Endothelial cell of umbilical vein (primary cell): ENCODE measurements around the gene LAMB3. TPM values are rescaled to one million over a fixed set of nuclear protein-coding genes. Genes with fewer than 3 reads are reported as not detected.

Source experiments
- BruUV-seq: library from RNA; stranded (reverse); fragments of 400-500 nt; replicated peaks from 2 replicates; lab custom pipeline; 2021; lab: Mats Ljungman, UMichigan
- CTCF ChIA-PET: fragments of 300-600, 350-600 bp; sonication (Branson Sonifier 250); formaldehyde crosslinking; loops from one replicate; lab custom pipeline; 2021; ENCODE audit warnings: antibody characterized with exemption, inconsistent platforms; lab: Charles Lee
- POLR2A ChIA-PET: fragments of 300-600, 350-600 bp; sonication (Branson Sonifier 250); formaldehyde crosslinking; loops from one replicate; lab custom pipeline; 2021; ENCODE audit warnings: antibody characterized with exemption, inconsistent platforms; lab: Charles Lee
- DNase-seq: peaks from one replicate; pipeline ENCODE4 v3.0.0-alpha.2; 2011; ENCODE audit warnings: low read depth, low spot score
- FAIRE-seq: peaks from 2 replicates; lab custom pipeline; 2011; peaks lifted over from hg19 to GRCh38; lab: Jason Lieb, UNC
- H2AFZ ChIP-seq: 2 replicates; pipeline ENCODE4 v1.6.0; 2012; ENCODE audit warnings: low read depth, low read length, control low read depth, inconsistent platforms
- H3K27ac ChIP-seq: 2 replicates; pipeline ENCODE4 v1.5.1; 2011; ENCODE audit warnings: low read depth, mild to moderate bottlenecking, control low read depth, low read length, moderate library complexity; ENCODE audit not compliant: insufficient read depth
- H3K27me3 ChIP-seq, 2 experiments: 2 replicates each; pipeline versions ENCODE4 v1.6.0 to v1.6.1; 2011; ENCODE audit warnings: low read length in 2 of 2, mixed read lengths in 1 of 2; ENCODE audit not compliant: control insufficient read depth in 2 of 2, insufficient read depth in 2 of 2
- H3K36me3 ChIP-seq, 2 experiments: 2 replicates in 1 of 2; 3 replicates in 1 of 2; pipeline ENCODE4 v1.5.1; 2011; ENCODE audit warnings: low read length in 2 of 2, mild to moderate bottlenecking in 1 of 2, moderate library complexity in 1 of 2; ENCODE audit not compliant: control insufficient read depth in 2 of 2, insufficient read depth in 2 of 2; ENCODE audit errors: extremely low read depth in 1 of 2
- H3K4me1 ChIP-seq: 3 replicates; pipeline ENCODE4 v1.5.1; 2011; ENCODE audit warnings: mild to moderate bottlenecking, low read length; ENCODE audit not compliant: control insufficient read depth, insufficient read depth; ENCODE audit errors: extremely low read depth
- H3K4me2 ChIP-seq: 2 replicates; pipeline ENCODE4 v1.6.1; 2011; ENCODE audit warnings: low read length, control low read depth, mixed read lengths; ENCODE audit not compliant: insufficient read depth
- H3K4me3 ChIP-seq, 3 experiments: fragments of 200-600 bp in 1 of 3; sonication (generic), shearing (Covaris generic) in 1 of 3; replicated peaks in 1 of 3; 2 replicates each; pipeline ENCODE4 v1.5.1; 2011 to 2016; ENCODE audit warnings: control low read depth in 3 of 3, low read length in 3 of 3, mild to moderate bottlenecking in 2 of 3, inconsistent platforms in 1 of 3, low read depth in 1 of 3, moderate library complexity in 1 of 3; ENCODE audit not compliant: insufficient read depth in 1 of 3
- H3K79me2 ChIP-seq: 2 replicates; pipeline ENCODE4 v1.6.0; 2012; ENCODE audit warnings: low read length, inconsistent platforms; ENCODE audit not compliant: control insufficient read depth, insufficient read depth
- H3K9ac ChIP-seq: replicated peaks from 2 replicates; pipeline ENCODE3; 2011; ENCODE audit warnings: low read length, control low read depth; ENCODE audit not compliant: insufficient read depth; ENCODE audit errors: extremely low read depth
- H3K9me1 ChIP-seq: replicated peaks from 3 replicates; pipeline ENCODE4 v1.6.0; 2011; ENCODE audit warnings: mild to moderate bottlenecking, low read length; ENCODE audit not compliant: control insufficient read depth, insufficient read depth; ENCODE audit errors: extremely low read depth
- H3K9me3 ChIP-seq: replicated peaks from 2 replicates; pipeline ENCODE4 v1.5.1; 2012; ENCODE audit warnings: low read length, inconsistent platforms; ENCODE audit not compliant: control insufficient read depth, insufficient read depth
- H4K20me1 ChIP-seq: replicated peaks from 2 replicates; pipeline ENCODE3; 2011; ENCODE audit warnings: mild to moderate bottlenecking, low read length; ENCODE audit not compliant: control insufficient read depth, insufficient read depth; ENCODE audit errors: extremely low read depth
- EZH2 ChIP-seq: IDR thresholded peaks from 2 replicates; pipeline ENCODE4 v1.6.1; 2012; ENCODE audit warnings: borderline replicate concordance, low read depth, mild to moderate bottlenecking, moderate library complexity, low read length, inconsistent platforms; ENCODE audit not compliant: severe bottlenecking
- FOS ChIP-seq: IDR thresholded peaks from 2 replicates; pipeline ENCODE4 v1.6.1; 2011; ENCODE audit warnings: mild to moderate bottlenecking, low read length, moderate library complexity, borderline replicate concordance; ENCODE audit not compliant: insufficient read depth
- GATA2 ChIP-seq: IDR thresholded peaks from 2 replicates; pipeline ENCODE4 v1.7.0; 2011; ENCODE audit warnings: low read depth, mild to moderate bottlenecking, moderate library complexity, mixed read lengths, low read length; ENCODE audit not compliant: insufficient read length, insufficient read depth
- JUN ChIP-seq: IDR thresholded peaks from 2 replicates; pipeline ENCODE4 v1.6.1; 2011; ENCODE audit warnings: borderline replicate concordance, low read depth; ENCODE audit not compliant: insufficient read length, insufficient read depth
- MYC ChIP-seq: IDR thresholded peaks from one replicate; pipeline ENCODE4 v1.6.1; 2011; ENCODE audit warnings: mild to moderate bottlenecking, low read depth, low read length
- POLR2A ChIP-seq: IDR thresholded peaks from 2 replicates; pipeline ENCODE4 v1.6.1; 2012; ENCODE audit warnings: low read depth, mild to moderate bottlenecking, control low read depth, low read length
- POLR2AphosphoS5 ChIP-seq: IDR thresholded peaks from 2 replicates; pipeline ENCODE4 v1.6.1; 2012; ENCODE audit warnings: low read depth, mild to moderate bottlenecking, control low read depth, low read length, moderate library complexity; ENCODE audit not compliant: insufficient read depth
- dilution Hi-C: fragments of 300-500 bp; cut with MboI; formaldehyde crosslinking; loops from one replicate; pipeline ENCODE4 v1.15.0; 2019; ENCODE audit warnings: low sequenced_read_pairs; ENCODE audit not compliant: extremely low pct_ligation_motif_present
- intact Hi-C: fragments of 100-400 bp; cut with micrococcal nuclease; formaldehyde crosslinking; loops from one replicate; pipeline ENCODE4 v1.10.0; 2022
- polyA plus RNA-seq, 4 experiments: library from polyadenylated mRNA; depleted of rRNA in 3 of 4; stranded (reverse) in 3 of 4; unstranded in 1 of 4; fragments of >200 nt; gene quantifications; 2 replicates each; pipeline versions ENCODE4 v1.2.1 to v1.2.3, GENCODE V29; 2011 to 2012; ENCODE audit warnings: missing spikeins in 1 of 4
- total RNA-seq: library from RNA; stranded (reverse); gene quantifications from 2 replicates; pipeline ENCODE4 v1.2.3, GENCODE V29; 2021
- TF ChIP-seq, protein P1 (sequence below), 2 donors: IDR thresholded peaks; 1 replicate in 1 of 2; 2 replicates in 1 of 2; pipeline ENCODE4 v1.5.1; 2011; ENCODE audit warnings: low read length in 2 of 2, mild to moderate bottlenecking in 2 of 2, moderate library complexity in 2 of 2, control low read depth in 1 of 2, inconsistent platforms in 1 of 2, low read depth in 1 of 2; ENCODE audit not compliant: insufficient read depth in 1 of 2; ENCODE audit errors: extremely low read depth in 1 of 2
- TF ChIP-seq, protein P2 (sequence below): IDR thresholded peaks from 2 replicates; pipeline ENCODE4 v1.6.1; 2011; ENCODE audit not compliant: insufficient read depth, insufficient read length

The LAMB3 gene
- total and polyA plus RNA-seq, 2 donors (not counting 3 experiments of a cell fraction or from before 2014, with no cell fraction given), result 2.6 to 3.1 TPM

DNA sequence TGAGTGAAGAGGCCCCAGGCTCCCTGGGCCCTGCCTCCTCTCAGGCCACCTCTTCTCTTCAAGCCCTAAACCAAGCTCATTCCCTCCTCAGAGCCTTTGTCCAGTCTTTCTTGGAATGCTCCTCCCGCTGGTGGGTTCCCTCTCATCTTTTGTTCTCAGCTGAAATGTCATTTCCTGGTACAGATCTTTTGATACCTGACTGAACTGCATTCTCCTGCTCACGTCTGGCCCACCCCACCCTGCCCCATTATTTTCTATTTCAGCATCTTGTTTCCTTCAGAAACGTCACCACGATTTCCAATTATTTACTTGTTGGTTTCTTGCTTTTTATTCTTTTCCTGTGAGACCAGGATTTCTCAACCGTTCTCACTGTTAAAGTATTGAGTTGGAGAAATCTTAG is 16.4 kb downstream of the LAMB3 start:
- Histone ChIP-seq H3K36me3 (no peaks in the 10 kb centered on the region), H4K20me1 (no peaks in the 10 kb centered on the region), H3K27ac (no peak overlapping the region), H3K9me3 (no peaks in the 10 kb centered on the region), H2AFZ (no peak overlapping the region), H3K9ac (no peak overlapping the region), H3K4me3 (no peak overlapping the region), H3K4me1 (no peaks in the 10 kb centered on the region), H3K4me2 (no peak overlapping the region), H3K79me2 (no peaks in the 10 kb centered on the region), H3K27me3 (no peaks in the 10 kb centered on the region), H3K9me1 (no peaks in the 10 kb centered on the region)
- FAIRE-seq (no peak), DNase-seq (no peak)
- intact Hi-C loops, result no loop called here
- dilution Hi-C loops, result no loop called here
- BruUV-seq, result no TSS peak
- ChIA-PET CTCF (interaction anchor here (1.4 to 2.1 kb wide), 6 partner anchors 10 to 70 kb away, joined by 3 to 7 read pairs (median 5); no protein-coding TSS in a partner anchor), POLR2A (interaction anchor here (0.7 kb wide), 1 partner anchor 40 kb away, joined by 3 read pairs; no protein-coding TSS in a partner anchor)
- TF ChIP-seq EZH2, result no peak
- TF ChIP-seq POLR2A, result no peak
- no peak for TF ChIP-seq MYC
- no peak for TF ChIP-seq GATA2
- TF ChIP-seq, protein P1, sequence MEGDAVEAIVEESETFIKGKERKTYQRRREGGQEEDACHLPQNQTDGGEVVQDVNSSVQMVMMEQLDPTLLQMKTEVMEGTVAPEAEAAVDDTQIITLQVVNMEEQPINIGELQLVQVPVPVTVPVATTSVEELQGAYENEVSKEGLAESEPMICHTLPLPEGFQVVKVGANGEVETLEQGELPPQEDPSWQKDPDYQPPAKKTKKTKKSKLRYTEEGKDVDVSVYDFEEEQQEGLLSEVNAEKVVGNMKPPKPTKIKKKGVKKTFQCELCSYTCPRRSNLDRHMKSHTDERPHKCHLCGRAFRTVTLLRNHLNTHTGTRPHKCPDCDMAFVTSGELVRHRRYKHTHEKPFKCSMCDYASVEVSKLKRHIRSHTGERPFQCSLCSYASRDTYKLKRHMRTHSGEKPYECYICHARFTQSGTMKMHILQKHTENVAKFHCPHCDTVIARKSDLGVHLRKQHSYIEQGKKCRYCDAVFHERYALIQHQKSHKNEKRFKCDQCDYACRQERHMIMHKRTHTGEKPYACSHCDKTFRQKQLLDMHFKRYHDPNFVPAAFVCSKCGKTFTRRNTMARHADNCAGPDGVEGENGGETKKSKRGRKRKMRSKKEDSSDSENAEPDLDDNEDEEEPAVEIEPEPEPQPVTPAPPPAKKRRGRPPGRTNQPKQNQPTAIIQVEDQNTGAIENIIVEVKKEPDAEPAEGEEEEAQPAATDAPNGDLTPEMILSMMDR (IDR thresholded peaks at IDR 0.05; ENCODE audit: extremely low read depth in 1 of 2, insufficient read depth in 1 of 2, low read depth in 1 of 2, low read length in 2 of 2), result no peak
- TF ChIP-seq JUN, result no peak
- TF ChIP-seq, protein P2, sequence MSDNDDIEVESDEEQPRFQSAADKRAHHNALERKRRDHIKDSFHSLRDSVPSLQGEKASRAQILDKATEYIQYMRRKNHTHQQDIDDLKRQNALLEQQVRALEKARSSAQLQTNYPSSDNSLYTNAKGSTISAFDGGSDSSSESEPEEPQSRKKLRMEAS, result no peak
- no peak for TF ChIP-seq FOS
- TF ChIP-seq POLR2AphosphoS5, result no peak
